ENCODE measurements around the gene GRXCR1. TPM values are rescaled to one million over a fixed set of nuclear protein-coding genes. Genes with fewer than 3 reads are reported as not detected.

GRXCR1 gene
- total and polyA plus RNA-seq, 4 donors: not detected

GRCh38 chr4:43049326-43049725 is 156.8 kb downstream of the GRXCR1 start:
- no peaks in the 10 kb centered on the region for H3K9me3 ChIP-seq (ENCODE audit: control insufficient read depth in 4 of 4, low read length in 3 of 4)
- H3K27ac ChIP-seq (ENCODE audit: low read depth in 1 of 2, low read length in 2 of 2): no peak overlapping the region

More at GRCh38 chr4:43049326-43049725, 156.8 kb downstream of the GRXCR1 start:
- TF ChIP-seq RAD21 (IDR thresholded peaks at IDR 0.05): no peak
- no peak for TF ChIP-seq TAF1 (conservative IDR thresholded peaks at IDR 0.05)
- no peak for TF ChIP-seq ATF3 (IDR thresholded peaks at IDR 0.05)
- no peak for TF ChIP-seq CTCF (IDR thresholded peaks at IDR 0.05; ENCODE audit: low read depth, low read length, missing input control)
- TF ChIP-seq FOXA2 (IDR thresholded peaks at IDR 0.05): no peak
- no peak for TF ChIP-seq HNF4A (conservative IDR thresholded peaks at IDR 0.05)
- no peak for TF ChIP-seq MAX (IDR thresholded peaks at IDR 0.05)
- TF ChIP-seq GABPA (IDR thresholded peaks at IDR 0.05 in 1 of 2, conservative IDR thresholded peaks at IDR 0.05 in 1 of 2): no peak
- no peak for TF ChIP-seq FOXA1 (IDR thresholded peaks at IDR 0.05)
- no peak for TF ChIP-seq EGR1 (IDR thresholded peaks at IDR 0.05; ENCODE audit: low read depth in 2 of 2)
- no peak for TF ChIP-seq YY1 (IDR thresholded peaks at IDR 0.05)
- TF ChIP-seq SP1 (IDR thresholded peaks at IDR 0.05): no peak
- no peak for TF ChIP-seq JUND (IDR thresholded peaks at IDR 0.05)
- TF ChIP-seq NR2F2 (IDR thresholded peaks at IDR 0.05): no peak
- TF ChIP-seq RXRA (IDR thresholded peaks at IDR 0.05): no peak
- TF ChIP-seq REST (IDR thresholded peaks at IDR 0.05): no peak
- TF ChIP-seq HNF4G (IDR thresholded peaks at IDR 0.05): no peak
- no peak for TF ChIP-seq ZBTB33 (IDR thresholded peaks at IDR 0.05)
- H3K4me3 ChIP-seq (ENCODE audit: low read depth in 1 of 3, low read length in 3 of 3): no peak overlapping the region
- no peak overlapping the region for H3K9ac ChIP-seq (ENCODE audit: low read depth in 1 of 2, low read length in 2 of 2)
- DNase-seq (ENCODE audit: low spot score): no peak
- H3K36me3 ChIP-seq (ENCODE audit: control insufficient read depth in 4 of 4, insufficient read depth in 3 of 4, low read depth in 1 of 4, low read length in 3 of 4): no peaks in the 10 kb centered on the region
- H3K27me3 ChIP-seq (ENCODE audit: control insufficient read depth in 4 of 4, insufficient read depth in 4 of 4, low read length in 3 of 4): peaks cover 0 to 2% (median 0%) of the 10 kb centered on the region in 4 donors
- H3K4me1 ChIP-seq (ENCODE audit: control insufficient read depth in 4 of 4, insufficient read depth in 4 of 4, low read length in 3 of 4): no peaks in the 10 kb centered on the region

Data from liver (tissue), 9 donors.